Muscle layer of colon (tissue), 2 donors: Measurements from ENCODE around the gene SRRM3.
"Not testable (repeated sequence)": the region's sequence is repeated elsewhere in the genome, so short reads cannot be mapped to it uniquely, and the experiment has no call there.

ENCODE experiments used
- H3K27ac ChIP-seq: one replicate; pipeline ENCODE4 v1.7.0; 2013; ENCODE audit warnings: low read depth, mild to moderate bottlenecking, low read length, moderate library complexity
- H3K27me3 ChIP-seq, 2 donors: one replicate each; pipeline ENCODE4 v1.7.0; 2013; ENCODE audit warnings: low read length in 2 of 2, mild to moderate bottlenecking in 2 of 2; ENCODE audit not compliant: insufficient read depth in 2 of 2, control insufficient read depth in 1 of 2
- H3K36me3 ChIP-seq: one replicate; pipeline ENCODE4 v1.7.0; 2013; ENCODE audit warnings: mild to moderate bottlenecking, low read length; ENCODE audit not compliant: insufficient read depth
- H3K4me1 ChIP-seq: one replicate; pipeline ENCODE4 v1.7.0; 2013; ENCODE audit warnings: mild to moderate bottlenecking, low read length; ENCODE audit not compliant: insufficient read depth
- H3K4me3 ChIP-seq, 2 donors: one replicate each; pipeline ENCODE4 v1.7.0; 2013; ENCODE audit warnings: low read length in 2 of 2, low read depth in 1 of 2, mild to moderate bottlenecking in 1 of 2, moderate library complexity in 1 of 2
- H3K9ac ChIP-seq: one replicate; pipeline ENCODE4 v1.7.0; 2013; ENCODE audit warnings: low read length
- H3K9me3 ChIP-seq: one replicate; pipeline ENCODE4 v1.7.0; 2013; ENCODE audit warnings: mild to moderate bottlenecking, low read length
- donor health status: abdominal sarcoma.
- donor health status: Adenocarcinoma of cecum.

SRRM3 gene

GRCh38 chr7:76326646-76327233, 125.0 kb downstream of the SRRM3 start:
- H3K27me3 ChIP-seq: no peaks in the 10 kb centered on the region
- no peaks in the 10 kb centered on the region for H3K9me3 ChIP-seq
- H3K9ac ChIP-seq: no peak overlapping the region
- no peak overlapping the region for H3K27ac ChIP-seq
- no peak overlapping the region for H3K4me3 ChIP-seq
- peaks cover 18% of the 10 kb centered on the region for H3K4me1 ChIP-seq
- peaks cover 24% of the 10 kb centered on the region for H3K36me3 ChIP-seq

GRCh38 chr7:76327610-76328009, 125.9 kb downstream of the SRRM3 start:
- peaks cover 18% of the 10 kb centered on the region for H3K4me1 ChIP-seq
- no peak overlapping the region for H3K4me3 ChIP-seq
- no peaks in the 10 kb centered on the region for H3K9me3 ChIP-seq
- H3K36me3 ChIP-seq: peaks cover 24% of the 10 kb centered on the region
- no peak overlapping the region for H3K9ac ChIP-seq
- H3K27me3 ChIP-seq: no peaks in the 10 kb centered on the region
- no peak overlapping the region for H3K27ac ChIP-seq

- Histone ChIP-seq H3K4me1 (peaks cover 24% of the 10 kb centered on the region), H3K4me3 (no peak overlapping the region), H3K9me3 (no peaks in the 10 kb centered on the region), H3K36me3 (peaks cover 24% of the 10 kb centered on the region), H3K9ac (no peak overlapping the region), H3K27ac (no peak overlapping the region), H3K27me3 (no peaks in the 10 kb centered on the region)
Measured at GRCh38 chr7:76328389-76328788, 126.7 kb downstream of the SRRM3 start.

- no peaks in the 10 kb centered on the region for H3K9me3 ChIP-seq
- H3K27me3 ChIP-seq: no peaks in the 10 kb centered on the region
- H3K36me3 ChIP-seq: peaks cover 24% of the 10 kb centered on the region
- no peak overlapping the region for H3K27ac ChIP-seq
- no peak overlapping the region for H3K4me3 ChIP-seq
- H3K4me1 ChIP-seq: peaks cover 32% of the 10 kb centered on the region
- H3K9ac ChIP-seq: no peak overlapping the region
Measured at GRCh38 chr7:76329479-76329878, 127.8 kb downstream of the SRRM3 start.

GRCh38 chr7:76330261-76330660, 128.6 kb downstream of the SRRM3 start:
- Histone ChIP-seq H3K36me3 (peaks cover 24% of the 10 kb centered on the region), H3K9ac (no peak overlapping the region), H3K4me1 (peaks cover 32% of the 10 kb centered on the region), H3K4me3 (no peak overlapping the region), H3K27ac (no peak overlapping the region), H3K27me3 (no peaks in the 10 kb centered on the region), H3K9me3 (no peaks in the 10 kb centered on the region)

- Histone ChIP-seq H3K9me3 (no peaks in the 10 kb centered on the region), H3K36me3 (peaks cover 24% of the 10 kb centered on the region), H3K27me3 (no peaks in the 10 kb centered on the region), H3K4me3 (no peak overlapping the region), H3K27ac (no peak overlapping the region), H3K9ac (no peak overlapping the region), H3K4me1 (peaks cover 32% of the 10 kb centered on the region)
Measured at GRCh38 chr7:76330673-76331072, 129.0 kb downstream of the SRRM3 start.

- H3K36me3 ChIP-seq: peaks cover 18% of the 10 kb centered on the region
- H3K9me3 ChIP-seq: no peaks in the 10 kb centered on the region
- H3K4me1 ChIP-seq: peaks cover 36% of the 10 kb centered on the region
Measured at GRCh38 chr7:76332078-76332477, 130.4 kb downstream of the SRRM3 start.

GRCh38 chr7:76333511-76334101, 131.9 kb downstream of the SRRM3 start:
- no peak overlapping the region for H3K4me3 ChIP-seq
- no peak overlapping the region for H3K27ac ChIP-seq
- H3K4me1 ChIP-seq: peaks cover 38% of the 10 kb centered on the region
- no peaks in the 10 kb centered on the region for H3K9me3 ChIP-seq
- no peaks in the 10 kb centered on the region for H3K27me3 ChIP-seq
- H3K9ac ChIP-seq: no peak overlapping the region
- H3K36me3 ChIP-seq: peaks cover 12% of the 10 kb centered on the region

More at GRCh38 chr7:76332078-76332477, 130.4 kb downstream of the SRRM3 start:
- Histone ChIP-seq H3K27ac (no peak overlapping the region), H3K27me3 (no peaks in the 10 kb centered on the region), H3K9ac (no peak overlapping the region), H3K4me3 (no peak overlapping the region)

- Histone ChIP-seq H3K4me3 (no peak overlapping the region), H3K9me3 (no peaks in the 10 kb centered on the region), H3K27me3 (no peaks in the 10 kb centered on the region), H3K36me3 (peaks cover 5% of the 10 kb centered on the region), H3K27ac (no peak overlapping the region), H3K9ac (no peak overlapping the region), H3K4me1 (peaks cover 41% of the 10 kb centered on the region)
Measured at GRCh38 chr7:76334320-76334967, 132.7 kb downstream of the SRRM3 start.

- H3K36me3 ChIP-seq, H3K27me3 ChIP-seq, H3K4me3 ChIP-seq, H3K9ac ChIP-seq, H3K9me3 ChIP-seq, H3K27ac ChIP-seq: not testable (repeated sequence)
- peaks cover 44% of the 10 kb centered on the region for H3K4me1 ChIP-seq
Measured at GRCh38 chr7:76335417-76335816, 133.7 kb downstream of the SRRM3 start.

GRCh38 chr7:76336094-76336493, 134.4 kb downstream of the SRRM3 start:
- no peak overlapping the region for H3K27ac ChIP-seq
- no peaks in the 10 kb centered on the region for H3K27me3 ChIP-seq
- H3K36me3 ChIP-seq: no peaks in the 10 kb centered on the region
- no peaks in the 10 kb centered on the region for H3K9me3 ChIP-seq
- no peak overlapping the region for H3K4me3 ChIP-seq
- no peak overlapping the region for H3K9ac ChIP-seq
- peaks cover 45% of the 10 kb centered on the region for H3K4me1 ChIP-seq
